A673 (cell line): Measurements from ENCODE around the gene SLC3A2.

Experiments
- CTCF ChIP-seq: fragments of 300-800, 200-600 bp; sonication (generic); conservative IDR thresholded peaks from 2 replicates; pipeline ENCODE4 v1.5.1; 2017; ENCODE audit warnings: low read depth, mild to moderate bottlenecking, antibody characterized with exemption, low read length, moderate library complexity, mixed read lengths
- EZH2 ChIP-seq: fragments of 200-600 bp; sonication (generic); IDR thresholded peaks from 2 replicates; pipeline ENCODE4 v1.6.1; 2017; ENCODE audit warnings: borderline replicate concordance, low read depth, mild to moderate bottlenecking, mixed read lengths, antibody characterized with exemption, low read length; ENCODE audit not compliant: poor library complexity, severe bottlenecking

GRCh38 chr11:62918531-62918930 is 37.8 kb downstream of the SLC3A2 start:
- TF ChIP-seq CTCF (no peak), EZH2 (no peak)
